Prostate gland (tissue), 2 donors: ENCODE measurements around the gene DDN. TPM values are rescaled to one million over a fixed set of nuclear protein-coding genes. Genes with fewer than 3 reads are reported as not detected.

Source experiments
- DNase-seq: peaks from one replicate; pipeline ENCODE4 v3.0.0-alpha.2; 2019; ENCODE audit warnings: low spot score
- H3K27ac ChIP-seq, 2 donors: fragments of 200-600 bp; sonication (generic); 2 replicates each; pipeline ENCODE4 v1.5.1; 2017 to 2019
- H3K27me3 ChIP-seq: fragments of 200-600 bp; sonication (generic); replicated peaks from 2 replicates; pipeline ENCODE4 v1.5.1; 2019; ENCODE audit not compliant: insufficient read depth
- H3K36me3 ChIP-seq, 2 donors: fragments of 200-600 bp; sonication (generic); 1 replicate in 1 of 2; 2 replicates in 1 of 2; pipeline versions ENCODE4 v1.5.1 to v1.8.1; 2017 to 2019
- H3K4me1 ChIP-seq: fragments of 200-600 bp; sonication (generic); replicated peaks from 2 replicates; pipeline ENCODE4 v1.5.1; 2019
- H3K4me3 ChIP-seq, 2 donors: fragments of 200-600 bp; sonication (generic); 2 replicates each; pipeline ENCODE4 v1.5.1; 2017 to 2019
- H3K9me3 ChIP-seq: fragments of 200-600 bp; sonication (generic); 2 replicates; pipeline ENCODE4 v1.5.1; 2017
- POLR2A ChIP-seq: fragments of 450-650 bp; IDR thresholded peaks from one replicate; pipeline ENCODE4 v1.6.1; 2016; ENCODE audit warnings: antibody characterized with exemption, mild to moderate bottlenecking
- POLR2AphosphoS5 ChIP-seq: sonication (generic); formaldehyde crosslinking; IDR thresholded peaks from one replicate; pipeline ENCODE4 v1.6.1; 2017; ENCODE audit warnings: antibody characterized with exemption
- WGBS: methylation state at CpG from one replicate; pipeline ENCODE4 v1.1.5; 2018; 5-methylcytosine and 5-hydroxymethylcytosine counted together
- intact Hi-C: fragments of 100-400 bp; cut with DNase I; formaldehyde crosslinking; loops from one replicate; pipeline ENCODE4 v1.14.2; 2022
- total RNA-seq, 2 donors: library from RNA; depleted of rRNA; stranded (reverse); fragments of >200 nt; gene quantifications; one replicate each; pipeline ENCODE4 v1.1.0, GENCODE V29; 2016
- TF ChIP-seq, protein P1 (sequence below), 4 experiments: fragments of 200-600 bp in 2 of 4; fragments of 450-650 bp in 2 of 4; sonication (generic) in 2 of 4; IDR thresholded peaks; 1 replicate in 3 of 4; 2 replicates in 1 of 4; pipeline ENCODE4 v1.5.1; 2016 to 2019; ENCODE audit warnings: antibody characterized with exemption in 4 of 4, mild to moderate bottlenecking in 2 of 4, moderate library complexity in 2 of 4

Gene DDN
- total RNA-seq, 2 donors from 2014 or later, result 1.0 TPM; not detected in 1

- intact Hi-C loops, result loop anchor here (5.0 kb wide), 1 partner anchor 146 kb away; the partner anchor contains the start of gene DDX23
- Histone ChIP-seq H3K4me1 (peaks cover 19% of the 10 kb centered on the region), H3K9me3 (no peaks in the 10 kb centered on the region), H3K4me3 (peak overlapping the region; percentile 25 to 31), H3K27ac (no peak overlapping the region), H3K27me3 (peaks cover 3% of the 10 kb centered on the region), H3K36me3 (no peaks in the 10 kb centered on the region)
- WGBS, result 9% methylated on average over 54 of the region's 57 CpGs
- no peak for DNase-seq
- TF ChIP-seq POLR2AphosphoS5 (no peak), POLR2A (no peak)
- TF ChIP-seq, protein P1, sequence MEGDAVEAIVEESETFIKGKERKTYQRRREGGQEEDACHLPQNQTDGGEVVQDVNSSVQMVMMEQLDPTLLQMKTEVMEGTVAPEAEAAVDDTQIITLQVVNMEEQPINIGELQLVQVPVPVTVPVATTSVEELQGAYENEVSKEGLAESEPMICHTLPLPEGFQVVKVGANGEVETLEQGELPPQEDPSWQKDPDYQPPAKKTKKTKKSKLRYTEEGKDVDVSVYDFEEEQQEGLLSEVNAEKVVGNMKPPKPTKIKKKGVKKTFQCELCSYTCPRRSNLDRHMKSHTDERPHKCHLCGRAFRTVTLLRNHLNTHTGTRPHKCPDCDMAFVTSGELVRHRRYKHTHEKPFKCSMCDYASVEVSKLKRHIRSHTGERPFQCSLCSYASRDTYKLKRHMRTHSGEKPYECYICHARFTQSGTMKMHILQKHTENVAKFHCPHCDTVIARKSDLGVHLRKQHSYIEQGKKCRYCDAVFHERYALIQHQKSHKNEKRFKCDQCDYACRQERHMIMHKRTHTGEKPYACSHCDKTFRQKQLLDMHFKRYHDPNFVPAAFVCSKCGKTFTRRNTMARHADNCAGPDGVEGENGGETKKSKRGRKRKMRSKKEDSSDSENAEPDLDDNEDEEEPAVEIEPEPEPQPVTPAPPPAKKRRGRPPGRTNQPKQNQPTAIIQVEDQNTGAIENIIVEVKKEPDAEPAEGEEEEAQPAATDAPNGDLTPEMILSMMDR (IDR thresholded peaks at IDR 0.05), result no peak
Observed at GRCh38 chr12:48997719-48998496, 1.3 kb downstream of the DDN start.

- H3K27ac ChIP-seq, result no peak overlapping the region
- no peaks in the 10 kb centered on the region for H3K9me3 ChIP-seq
- TF ChIP-seq, protein P1 (IDR thresholded peaks at IDR 0.05), result peak in 3 of 4 experiments; percentile 50 to 72 (median 60)
- TF ChIP-seq POLR2A (no peak), POLR2AphosphoS5 (no peak)
- peaks cover 19% of the 10 kb centered on the region for H3K4me1 ChIP-seq
- DNase-seq, result peak; percentile 69
- peaks cover 3% of the 10 kb centered on the region for H3K27me3 ChIP-seq
- peak overlapping the region; percentile 18 to 30 for H3K4me3 ChIP-seq
- H3K36me3 ChIP-seq, result no peaks in the 10 kb centered on the region
- WGBS, result 9% methylated on average over 71 of the region's 71 CpGs
- intact Hi-C loops, result loop anchor here (5.0 kb wide), 1 partner anchor 145 kb away; the partner anchor contains the start of gene DDX23
Observed at GRCh38 chr12:48996794-48997718, 2.1 kb downstream of the DDN start.

DNA sequence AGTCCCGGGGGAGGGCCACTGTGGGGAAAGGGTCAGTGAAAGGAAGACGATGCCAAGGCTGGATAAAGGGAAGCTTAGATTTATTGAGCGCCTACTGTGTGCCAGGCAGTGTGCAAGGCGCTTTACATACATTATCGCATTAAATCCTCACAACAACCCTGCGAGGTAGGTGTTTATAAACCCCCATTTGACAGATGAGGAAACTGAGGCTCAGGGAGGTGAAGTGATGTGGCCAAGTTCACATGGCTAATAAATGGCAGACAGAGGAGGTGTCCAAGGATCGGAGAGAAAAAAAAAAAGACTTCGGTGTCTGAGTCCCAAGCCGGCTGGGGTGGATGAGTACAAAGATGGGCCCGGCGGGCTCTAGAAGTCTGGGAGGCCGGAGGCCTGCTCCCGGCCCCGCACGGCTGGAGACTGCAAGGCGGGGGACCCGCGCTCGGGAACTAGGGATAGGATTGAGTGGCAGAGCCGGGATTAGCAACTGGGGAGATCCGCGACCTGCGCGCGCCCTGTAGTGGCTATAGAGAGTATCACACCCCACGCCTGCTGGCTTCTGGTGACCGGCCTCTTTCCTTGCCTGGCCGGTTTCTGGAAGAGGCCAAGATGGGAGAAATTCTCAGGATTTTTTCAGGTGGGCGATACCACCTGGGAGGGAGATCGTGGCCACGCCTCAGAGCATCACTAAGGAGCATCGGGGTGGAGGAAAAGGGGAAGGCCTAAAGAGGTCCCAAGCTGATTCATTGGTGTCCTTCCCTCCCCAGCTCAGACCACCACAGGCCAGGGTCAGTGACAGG, 3.9 kb downstream of the DDN start:
- Histone ChIP-seq H3K36me3 (no peaks in the 10 kb centered on the region), H3K27me3 (peaks cover 3% of the 10 kb centered on the region), H3K4me1 (peaks cover 19% of the 10 kb centered on the region), H3K9me3 (no peaks in the 10 kb centered on the region), H3K4me3 (no peak overlapping the region), H3K27ac (no peak overlapping the region)
- TF ChIP-seq POLR2A, result no peak
- TF ChIP-seq, protein P1 (IDR thresholded peaks at IDR 0.05), result peak; percentile 45 to 85 (median 70)
- TF ChIP-seq POLR2AphosphoS5, result peak; percentile 24
- intact Hi-C loops, result loop anchor here (5.0 kb wide), 1 partner anchor 143 kb away; the partner anchor contains the start of gene DDX23
- DNase-seq, result peak; percentile 77
- WGBS, result 5% methylated on average over 32 of the region's 32 CpGs

DNA sequence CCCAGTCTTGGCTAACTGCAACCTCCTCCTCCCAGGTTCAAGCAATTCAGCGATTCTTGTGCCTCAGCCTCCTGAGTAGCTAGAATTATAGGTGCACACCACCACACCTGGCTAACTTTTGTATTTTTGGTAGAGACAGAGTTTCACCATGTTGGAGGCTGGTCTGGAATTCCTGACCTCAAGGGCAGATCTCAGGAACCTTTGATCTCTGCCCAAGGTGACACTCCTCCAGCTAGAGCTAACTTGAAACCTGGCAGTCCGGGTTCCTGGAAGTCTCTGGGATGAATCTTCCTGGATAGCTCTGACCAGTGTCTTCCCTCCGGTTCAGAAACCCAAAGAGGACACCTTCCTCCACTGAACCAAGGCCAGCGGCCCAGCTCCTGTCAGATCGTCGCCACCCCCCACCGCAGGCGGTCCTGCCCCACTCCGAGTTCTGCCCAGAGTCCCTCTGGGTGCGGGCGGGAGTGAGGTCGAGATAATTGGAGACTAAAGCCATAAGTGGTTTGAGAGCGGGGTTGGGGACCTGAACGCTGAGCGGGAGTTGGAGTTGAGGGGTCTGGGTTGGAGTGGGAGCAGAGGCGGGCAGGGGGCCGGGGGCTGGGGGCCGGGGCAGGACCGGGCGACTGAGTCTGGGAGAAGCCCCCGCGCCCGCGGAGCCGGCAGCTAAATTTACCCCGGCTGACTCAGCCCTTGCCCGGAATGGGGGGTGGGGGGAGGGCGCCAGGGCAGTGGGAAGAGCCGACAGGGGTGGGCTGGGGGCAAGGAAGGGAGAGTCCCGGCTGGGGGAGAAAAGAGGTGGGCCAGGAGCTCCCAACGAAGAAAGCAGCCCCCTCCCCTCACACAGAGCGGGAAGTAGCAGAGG, 4.7 kb downstream of the DDN start:
- TF ChIP-seq POLR2AphosphoS5 (no peak), POLR2A (no peak)
- TF ChIP-seq, protein P1 (IDR thresholded peaks at IDR 0.05), result no peak
- no peak for DNase-seq
- WGBS, result 23% methylated on average over 29 of the region's 32 CpGs
- H3K27ac ChIP-seq, result no peak overlapping the region
- no peak overlapping the region for H3K4me3 ChIP-seq
- intact Hi-C loops, result loop anchor here (5.0 kb wide), 1 partner anchor 142 kb away; the partner anchor contains the start of gene DDX23
- peaks cover 13% of the 10 kb centered on the region for H3K4me1 ChIP-seq
- H3K36me3 ChIP-seq, result no peaks in the 10 kb centered on the region
- H3K27me3 ChIP-seq, result no peaks in the 10 kb centered on the region
- H3K9me3 ChIP-seq, result no peaks in the 10 kb centered on the region
